Stimulated activated memory B cell treated with anti-CD40 and anti-IgM and Interleukin-4, amounts not matched to agents 10 μg/mL and 1 μg/mL and 100 μg/mL, for 72 hours (primary cell): ENCODE results near the gene CELSR1.

Experiments
- ATAC-seq: fragments of 150-1000 bp; cut with Tn5 transposase; 2 replicates; pipeline ENCODE4 v1.10.0; 2021
- H3K27ac Mint-ChIP-seq: one replicate; pipeline ENCODE4 v1.8.0; 2022; ENCODE audit warnings: mild to moderate bottlenecking, mixed read lengths
- H3K27me3 Mint-ChIP-seq: one replicate; pipeline ENCODE4 v1.8.0; 2022; ENCODE audit warnings: mixed read lengths
- H3K36me3 Mint-ChIP-seq: one replicate; pipeline ENCODE4 v1.8.0; 2022; ENCODE audit warnings: mixed read lengths
- H3K4me1 Mint-ChIP-seq: one replicate; pipeline ENCODE4 v1.8.0; 2022; ENCODE audit warnings: mixed read lengths
- H3K4me3 Mint-ChIP-seq: one replicate; pipeline ENCODE4 v1.8.0; 2022; ENCODE audit warnings: mild to moderate bottlenecking, moderate library complexity, mixed read lengths
- H3K9me3 Mint-ChIP-seq: one replicate; pipeline ENCODE4 v1.8.0; 2022; ENCODE audit warnings: mixed read lengths

The CELSR1 gene

GRCh38 chr22:46463435-46464227, 73.8 kb downstream of the CELSR1 start:
- ATAC-seq, result no peak
- H3K9me3 Mint-ChIP-seq, result no peaks in the 10 kb centered on the region
- H3K27me3 Mint-ChIP-seq, result peaks cover 69% of the 10 kb centered on the region
- H3K4me1 Mint-ChIP-seq, result peaks cover 16% of the 10 kb centered on the region
- H3K4me3 Mint-ChIP-seq, result no peak overlapping the region
- H3K27ac Mint-ChIP-seq, result no peak overlapping the region
- H3K36me3 Mint-ChIP-seq, result no peaks in the 10 kb centered on the region

GRCh38 chr22:46462726-46463371, 74.6 kb downstream of the CELSR1 start:
- Mint-ChIP-seq H3K4me1 (peaks cover 16% of the 10 kb centered on the region), H3K36me3 (no peaks in the 10 kb centered on the region), H3K9me3 (no peaks in the 10 kb centered on the region), H3K27me3 (peaks cover 77% of the 10 kb centered on the region), H3K4me3 (no peak overlapping the region), H3K27ac (no peak overlapping the region)
- no peak for ATAC-seq

- no peak overlapping the region for H3K27ac Mint-ChIP-seq
- no peak overlapping the region for H3K4me3 Mint-ChIP-seq
- H3K27me3 Mint-ChIP-seq, result peaks cover 87% of the 10 kb centered on the region
- H3K4me1 Mint-ChIP-seq, result peaks cover 16% of the 10 kb centered on the region
- no peak for ATAC-seq
- no peaks in the 10 kb centered on the region for H3K9me3 Mint-ChIP-seq
- H3K36me3 Mint-ChIP-seq, result no peaks in the 10 kb centered on the region
Measured at GRCh38 chr22:46461566-46462180, 75.7 kb downstream of the CELSR1 start.

GRCh38 chr22:46460857-46461256, 76.6 kb downstream of the CELSR1 start:
- Mint-ChIP-seq H3K27me3 (peaks cover 89% of the 10 kb centered on the region), H3K4me3 (no peak overlapping the region), H3K36me3 (no peaks in the 10 kb centered on the region), H3K4me1 (peaks cover 13% of the 10 kb centered on the region), H3K9me3 (no peaks in the 10 kb centered on the region), H3K27ac (no peak overlapping the region)
- no peak for ATAC-seq

GRCh38 chr22:46459347-46460065, 77.9 kb downstream of the CELSR1 start:
- H3K4me1 Mint-ChIP-seq, result peaks cover under 1% of the 10 kb centered on the region
- ATAC-seq, result no peak
- H3K27me3 Mint-ChIP-seq, result peaks cover 84% of the 10 kb centered on the region
- H3K36me3 Mint-ChIP-seq, result no peaks in the 10 kb centered on the region
- H3K4me3 Mint-ChIP-seq, result no peak overlapping the region
- no peaks in the 10 kb centered on the region for H3K9me3 Mint-ChIP-seq
- H3K27ac Mint-ChIP-seq, result no peak overlapping the region

GRCh38 chr22:46458525-46458924, 78.9 kb downstream of the CELSR1 start:
- Mint-ChIP-seq H3K4me3 (no peak overlapping the region), H3K27me3 (peaks cover 77% of the 10 kb centered on the region), H3K36me3 (no peaks in the 10 kb centered on the region), H3K4me1 (no peaks in the 10 kb centered on the region), H3K9me3 (no peaks in the 10 kb centered on the region), H3K27ac (no peak overlapping the region)
- peak; percentile 17 for ATAC-seq

GRCh38 chr22:46457502-46458488, 79.6 kb downstream of the CELSR1 start:
- H3K27me3 Mint-ChIP-seq, result peaks cover 70% of the 10 kb centered on the region
- H3K4me1 Mint-ChIP-seq, result no peaks in the 10 kb centered on the region
- H3K4me3 Mint-ChIP-seq, result no peak overlapping the region
- H3K27ac Mint-ChIP-seq, result no peak overlapping the region
- H3K9me3 Mint-ChIP-seq, result no peaks in the 10 kb centered on the region
- H3K36me3 Mint-ChIP-seq, result no peaks in the 10 kb centered on the region
- ATAC-seq, result peak; percentile 39

- H3K9me3 Mint-ChIP-seq, result no peaks in the 10 kb centered on the region
- no peak overlapping the region for H3K4me3 Mint-ChIP-seq
- H3K36me3 Mint-ChIP-seq, result no peaks in the 10 kb centered on the region
- peaks cover 68% of the 10 kb centered on the region for H3K27me3 Mint-ChIP-seq
- no peak overlapping the region for H3K27ac Mint-ChIP-seq
- no peak for ATAC-seq
- H3K4me1 Mint-ChIP-seq, result no peaks in the 10 kb centered on the region
Measured at GRCh38 chr22:46456818-46457163, 80.6 kb downstream of the CELSR1 start.

- no peak overlapping the region for H3K27ac Mint-ChIP-seq
- no peaks in the 10 kb centered on the region for H3K9me3 Mint-ChIP-seq
- no peak overlapping the region for H3K4me3 Mint-ChIP-seq
Measured at GRCh38 chr22:46455446-46455845, 82.0 kb downstream of the CELSR1 start.

GRCh38 chr22:46454504-46455269, 82.7 kb downstream of the CELSR1 start:
- Mint-ChIP-seq H3K36me3 (no peaks in the 10 kb centered on the region), H3K4me3 (no peak overlapping the region), H3K27ac (no peak overlapping the region), H3K27me3 (peaks cover 71% of the 10 kb centered on the region), H3K4me1 (no peaks in the 10 kb centered on the region), H3K9me3 (no peaks in the 10 kb centered on the region)
- no peak for ATAC-seq

More at GRCh38 chr22:46455446-46455845, 82.0 kb downstream of the CELSR1 start:
- H3K27me3 Mint-ChIP-seq, result peaks cover 71% of the 10 kb centered on the region
- no peaks in the 10 kb centered on the region for H3K36me3 Mint-ChIP-seq
- no peak for ATAC-seq
- H3K4me1 Mint-ChIP-seq, result no peaks in the 10 kb centered on the region

- peaks cover 71% of the 10 kb centered on the region for H3K27me3 Mint-ChIP-seq
- H3K36me3 Mint-ChIP-seq, result no peaks in the 10 kb centered on the region
- H3K4me1 Mint-ChIP-seq, result no peaks in the 10 kb centered on the region
- no peak for ATAC-seq
- no peak overlapping the region for H3K27ac Mint-ChIP-seq
- H3K9me3 Mint-ChIP-seq, result peaks cover 4% of the 10 kb centered on the region
- no peak overlapping the region for H3K4me3 Mint-ChIP-seq
Measured at GRCh38 chr22:46453829-46454503, 83.5 kb downstream of the CELSR1 start.

- Mint-ChIP-seq H3K4me1 (no peaks in the 10 kb centered on the region), H3K27me3 (peaks cover 68% of the 10 kb centered on the region), H3K36me3 (no peaks in the 10 kb centered on the region), H3K27ac (no peak overlapping the region), H3K9me3 (peaks cover 5% of the 10 kb centered on the region), H3K4me3 (no peak overlapping the region)
- ATAC-seq, result no peak
Measured at GRCh38 chr22:46453006-46453828, 84.2 kb downstream of the CELSR1 start.
